DOHH2 (cell line): ENCODE measurements around the gene METTL8.

Source experiments
- H3F3A ChIP-seq: fragments of 200-600 bp; sonication (generic), shearing (Covaris generic); 2 replicates; pipeline ENCODE4 v1.6.0; 2016; ENCODE audit warnings: antibody characterized with exemption, mild to moderate bottlenecking; ENCODE audit not compliant: control insufficient read depth, insufficient read depth
- H3K27ac ChIP-seq: fragments of 200-600 bp; sonication (generic); 2 replicates; pipeline ENCODE4 v1.5.1; 2014; ENCODE audit warnings: low read depth, mild to moderate bottlenecking, low read length, moderate library complexity
- H3K27me3 ChIP-seq: fragments of 200-600 bp; sonication (generic); 2 replicates; pipeline ENCODE4 v1.6.1; 2014; ENCODE audit warnings: mild to moderate bottlenecking, low read length, mixed read lengths; ENCODE audit not compliant: control insufficient read depth
- H3K36me3 ChIP-seq: fragments of 200-600 bp; sonication (generic); 2 replicates; pipeline ENCODE4 v1.6.1; 2014; ENCODE audit warnings: mild to moderate bottlenecking, low read length, moderate library complexity, mixed read lengths; ENCODE audit not compliant: control insufficient read depth
- H3K4me1 ChIP-seq: fragments of 200-600 bp; sonication (generic); 2 replicates; pipeline ENCODE4 v1.6.1; 2014; ENCODE audit warnings: mild to moderate bottlenecking, low read length, mixed read lengths; ENCODE audit not compliant: control insufficient read depth
- H3K4me2 ChIP-seq: fragments of 200-600 bp; sonication (generic); 2 replicates; pipeline ENCODE4 v1.6.0; 2014; ENCODE audit warnings: mild to moderate bottlenecking, low read length, moderate library complexity
- H3K4me3 ChIP-seq: fragments of 200-600 bp; sonication (generic); 2 replicates; pipeline ENCODE4 v1.5.1; 2014; ENCODE audit warnings: mild to moderate bottlenecking, low read length, mixed read lengths
- H3K79me2 ChIP-seq: fragments of 200-600 bp; sonication (generic); 2 replicates; pipeline ENCODE4 v1.6.1; 2014; ENCODE audit warnings: mild to moderate bottlenecking, low read length, mixed read lengths; ENCODE audit not compliant: control insufficient read depth
- H3K9me2 ChIP-seq: fragments of 200-600 bp; sonication (generic); replicated peaks from 2 replicates; pipeline ENCODE4 v1.6.1; 2014; ENCODE audit warnings: mild to moderate bottlenecking, low read length, mixed read lengths; ENCODE audit not compliant: control insufficient read depth
- H3K9me3 ChIP-seq: fragments of 200-600 bp; sonication (generic); 2 replicates; pipeline ENCODE4 v1.6.1; 2014; ENCODE audit warnings: antibody characterized with exemption, low read length, mixed read lengths; ENCODE audit not compliant: control insufficient read depth, insufficient read depth
- H4K20me1 ChIP-seq: fragments of 200-600 bp; sonication (generic); 2 replicates; pipeline ENCODE4 v1.6.0; 2014; ENCODE audit warnings: low read depth, mild to moderate bottlenecking, antibody characterized with exemption, low read length, moderate library complexity; ENCODE audit not compliant: control insufficient read depth, insufficient read depth
- CTCF ChIP-seq: fragments of 200-600 bp; sonication (generic); IDR thresholded peaks from one replicate; pipeline ENCODE4 v1.5.1; 2014; ENCODE audit warnings: antibody characterized with exemption, mild to moderate bottlenecking, low read depth, low read length; ENCODE audit not compliant: poor library complexity, severe bottlenecking
- EZH2phosphoT487 ChIP-seq: fragments of 200-600 bp; sonication (generic); IDR thresholded peaks from 2 replicates; pipeline ENCODE4 v1.6.1; 2017; ENCODE audit warnings: borderline replicate concordance, mild to moderate bottlenecking, antibody characterized with exemption, low read length, moderate library complexity, mixed read lengths

Gene METTL8

GRCh38 chr2:171310889-171311288, 122.9 kb downstream of the METTL8 start:
- H3K36me3 ChIP-seq = no peaks in the 10 kb centered on the region
- no peak overlapping the region for H3K27ac ChIP-seq
- H4K20me1 ChIP-seq = no peaks in the 10 kb centered on the region
- no peaks in the 10 kb centered on the region for H3F3A ChIP-seq
- H3K79me2 ChIP-seq = no peaks in the 10 kb centered on the region
- H3K4me2 ChIP-seq = no peak overlapping the region
- no peak overlapping the region for H3K4me3 ChIP-seq
- H3K9me2 ChIP-seq = no peaks in the 10 kb centered on the region
- peaks cover 23% of the 10 kb centered on the region for H3K4me1 ChIP-seq
- H3K27me3 ChIP-seq = no peaks in the 10 kb centered on the region
- no peak for TF ChIP-seq CTCF
- H3K9me3 ChIP-seq = peaks cover 7% of the 10 kb centered on the region; the same call in 1 of the 2 replicates

GRCh38 chr2:171309455-171310286, 124.1 kb downstream of the METTL8 start:
- no peaks in the 10 kb centered on the region for H3F3A ChIP-seq
- H3K9me2 ChIP-seq = no peaks in the 10 kb centered on the region
- H3K4me3 ChIP-seq = no peak overlapping the region
- peaks cover 18% of the 10 kb centered on the region for H3K4me1 ChIP-seq
- no peaks in the 10 kb centered on the region for H3K79me2 ChIP-seq
- H3K27ac ChIP-seq = no peak overlapping the region
- no peaks in the 10 kb centered on the region for H3K27me3 ChIP-seq
- TF ChIP-seq CTCF (no peak), EZH2phosphoT487 (no peak)
- no peaks in the 10 kb centered on the region for H3K36me3 ChIP-seq
- peaks cover 7% of the 10 kb centered on the region; the same call in 1 of the 2 replicates for H3K9me3 ChIP-seq
- no peaks in the 10 kb centered on the region for H4K20me1 ChIP-seq
- H3K4me2 ChIP-seq = no peak overlapping the region

GRCh38 chr2:171308280-171309054, 125.3 kb downstream of the METTL8 start:
- no peak overlapping the region for H3K4me3 ChIP-seq

More at GRCh38 chr2:171308280-171309054, 125.3 kb downstream of the METTL8 start:
- peaks cover 16% of the 10 kb centered on the region for H3K4me1 ChIP-seq
- H3F3A ChIP-seq = no peaks in the 10 kb centered on the region
- H3K27ac ChIP-seq = no peak overlapping the region
- H4K20me1 ChIP-seq = no peaks in the 10 kb centered on the region
- H3K4me2 ChIP-seq = peak overlapping the region; percentile 24; the same call in 1 of the 2 replicates
- no peak for TF ChIP-seq CTCF
- no peaks in the 10 kb centered on the region for H3K9me2 ChIP-seq
- H3K27me3 ChIP-seq = no peaks in the 10 kb centered on the region
- no peaks in the 10 kb centered on the region for H3K36me3 ChIP-seq
- peaks cover 7% of the 10 kb centered on the region; the same call in 1 of the 2 replicates for H3K9me3 ChIP-seq
- H3K79me2 ChIP-seq = no peaks in the 10 kb centered on the region
